ENCODE measurements around the gene ZNF429.
"Not testable (repeated sequence)": the region's sequence is repeated elsewhere in the genome, so short reads cannot be mapped to it uniquely, and the experiment has no call there.

ZNF429 gene

GRCh38 chr19:21588065-21588601, 82.7 kb downstream of the ZNF429 start:
- DNase-seq (ENCODE audit: low read depth in 3 of 3, low spot score in 1 of 3): no peak

- DNase-seq (ENCODE audit: low read depth in 3 of 3, low spot score in 1 of 3): no peak
Observed at GRCh38 chr19:21590867-21591266, 85.5 kb downstream of the ZNF429 start.

DNA sequence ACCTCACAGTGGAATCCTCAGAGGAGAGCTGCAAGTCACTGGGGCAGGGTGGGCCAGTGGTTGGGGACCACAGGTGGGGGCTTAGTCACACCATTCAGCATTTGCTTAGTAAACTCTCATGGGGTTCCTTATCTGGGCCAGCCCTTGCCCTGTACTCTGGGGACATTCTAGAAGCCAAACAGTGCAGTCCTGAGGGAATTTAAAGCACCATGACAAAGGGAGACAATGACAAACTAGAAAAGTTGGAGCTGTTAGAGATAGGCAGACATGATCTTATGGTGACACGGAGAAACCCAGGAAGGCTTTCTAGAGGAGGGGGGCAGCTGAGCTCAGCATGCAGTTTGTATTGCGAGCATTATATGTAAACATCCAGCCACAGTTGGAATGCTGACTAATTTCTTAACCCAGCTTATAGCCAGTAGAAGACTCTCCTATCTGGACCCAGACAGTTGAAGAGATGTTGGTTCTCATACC, 87.6 kb downstream of the ZNF429 start:
- no peak for DNase-seq (ENCODE audit: low read depth in 3 of 3, low spot score in 1 of 3)

DNA sequence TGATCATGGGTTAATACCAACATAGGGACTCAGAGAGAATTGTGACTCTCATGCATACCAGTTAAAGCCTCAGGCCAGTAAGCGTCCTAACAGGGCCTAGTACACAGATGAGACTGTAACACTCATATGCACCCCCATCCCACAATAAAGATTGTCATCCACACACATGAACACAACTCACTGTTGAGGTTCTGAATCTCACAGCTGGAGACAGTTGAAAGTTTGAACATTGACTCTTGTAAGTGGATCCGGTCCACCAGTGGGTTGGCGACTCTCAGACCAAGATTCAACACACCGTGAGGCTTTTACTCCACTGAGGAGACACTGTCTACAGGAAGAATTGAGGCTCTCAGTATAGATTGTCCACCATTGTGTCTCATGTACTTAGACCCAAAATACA, 88.1 kb downstream of the ZNF429 start:
- DNase-seq (ENCODE audit: low read depth in 3 of 3, low spot score in 1 of 3): no peak

DNA sequence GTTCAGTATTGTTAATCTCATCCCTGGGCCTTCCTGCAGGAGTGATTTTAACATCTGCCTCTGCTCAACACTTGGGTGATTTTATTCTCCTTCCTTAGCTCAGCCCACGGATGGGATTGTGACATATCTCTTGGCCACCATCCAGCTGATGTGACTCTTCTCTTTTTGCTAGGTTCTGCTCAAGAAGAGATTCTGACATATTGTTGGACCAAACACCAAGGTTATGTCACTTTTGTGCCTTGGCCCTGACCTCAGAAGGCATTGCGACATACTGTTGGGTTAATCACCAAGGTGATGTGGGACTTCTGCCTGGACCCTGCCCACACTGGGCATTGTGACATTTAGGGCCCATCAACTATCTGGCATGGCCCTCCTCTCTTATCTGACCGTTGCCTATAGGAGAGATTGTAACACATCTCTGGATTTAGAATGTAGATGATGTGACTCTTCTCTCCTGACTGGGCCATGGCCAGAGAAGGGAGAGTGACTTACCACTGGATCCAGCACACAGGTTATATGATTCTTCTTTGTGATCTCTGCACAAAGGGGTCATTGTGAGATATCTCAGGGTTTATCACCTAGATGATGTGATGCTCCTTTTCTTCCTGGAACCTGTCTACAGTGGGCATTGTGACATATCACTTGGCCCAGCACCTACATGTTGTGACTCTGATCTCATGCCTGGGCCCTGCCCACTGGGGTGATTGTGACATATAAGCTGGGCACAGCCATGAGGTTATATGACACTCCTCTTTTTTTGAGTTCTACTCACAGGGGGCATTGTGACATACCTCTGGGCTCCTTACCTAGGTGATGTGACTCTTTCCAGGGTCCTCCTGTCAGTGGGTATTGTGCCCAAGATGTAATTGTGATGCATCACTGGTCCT, 88.8 kb downstream of the ZNF429 start:
- no peak for DNase-seq (ENCODE audit: low read depth in 3 of 3, low spot score in 1 of 3)

DNA sequence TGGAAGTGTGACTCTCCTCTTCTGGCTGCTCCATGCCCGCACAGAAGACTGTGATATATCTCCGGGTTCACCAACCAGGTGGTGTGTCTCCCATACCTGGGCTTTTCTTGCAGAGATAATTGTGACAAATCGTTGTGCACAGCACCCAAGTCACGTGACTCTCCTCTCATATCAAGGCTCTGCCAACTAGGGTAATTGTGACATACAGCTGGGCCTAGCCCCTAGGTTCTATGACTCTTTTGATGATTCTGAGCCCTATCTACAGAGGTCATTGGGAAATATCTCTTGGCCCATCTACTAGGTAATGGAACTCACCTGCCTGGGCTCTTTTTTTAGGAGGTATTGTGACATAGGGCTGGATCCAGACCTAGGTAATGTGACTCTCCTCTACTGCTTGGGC, 89.8 kb downstream of the ZNF429 start:
- no peak for DNase-seq (ENCODE audit: low read depth in 3 of 3, low spot score in 1 of 3)

DNA sequence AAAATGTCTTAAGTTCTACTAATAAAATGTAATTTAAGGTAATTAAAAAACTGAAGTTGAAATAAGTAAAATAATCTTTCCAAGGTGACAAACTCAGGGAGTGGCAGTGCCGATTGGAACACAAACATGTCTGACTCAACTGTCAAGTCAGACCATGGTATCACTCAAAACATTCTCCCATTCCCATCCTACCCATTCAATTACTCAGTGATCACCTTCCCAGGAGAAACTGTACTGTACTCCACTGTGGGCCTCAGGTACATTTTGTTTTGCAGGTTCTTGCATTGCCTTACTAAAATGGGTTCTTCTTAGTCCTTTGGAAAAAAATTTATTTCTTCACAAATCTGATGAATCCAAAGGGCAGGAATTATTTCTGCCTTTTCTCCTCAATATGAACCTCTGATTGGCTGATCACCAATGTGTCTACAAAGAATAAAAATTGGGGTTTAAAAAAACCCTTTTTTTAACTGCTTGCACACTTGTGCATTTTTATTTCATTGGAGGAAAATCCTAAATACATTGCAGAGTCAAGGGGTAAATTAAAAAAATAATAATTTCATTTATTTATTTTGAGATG, 96.8 kb downstream of the ZNF429 start:
- no peak for DNase-seq (ENCODE audit: low read depth in 3 of 3, low spot score in 1 of 3)

- DNase-seq (ENCODE audit: low read depth in 3 of 3, low spot score in 1 of 3): not testable (repeated sequence)
Observed at GRCh38 chr19:21602659-21603430, 97.4 kb downstream of the ZNF429 start.

DNA sequence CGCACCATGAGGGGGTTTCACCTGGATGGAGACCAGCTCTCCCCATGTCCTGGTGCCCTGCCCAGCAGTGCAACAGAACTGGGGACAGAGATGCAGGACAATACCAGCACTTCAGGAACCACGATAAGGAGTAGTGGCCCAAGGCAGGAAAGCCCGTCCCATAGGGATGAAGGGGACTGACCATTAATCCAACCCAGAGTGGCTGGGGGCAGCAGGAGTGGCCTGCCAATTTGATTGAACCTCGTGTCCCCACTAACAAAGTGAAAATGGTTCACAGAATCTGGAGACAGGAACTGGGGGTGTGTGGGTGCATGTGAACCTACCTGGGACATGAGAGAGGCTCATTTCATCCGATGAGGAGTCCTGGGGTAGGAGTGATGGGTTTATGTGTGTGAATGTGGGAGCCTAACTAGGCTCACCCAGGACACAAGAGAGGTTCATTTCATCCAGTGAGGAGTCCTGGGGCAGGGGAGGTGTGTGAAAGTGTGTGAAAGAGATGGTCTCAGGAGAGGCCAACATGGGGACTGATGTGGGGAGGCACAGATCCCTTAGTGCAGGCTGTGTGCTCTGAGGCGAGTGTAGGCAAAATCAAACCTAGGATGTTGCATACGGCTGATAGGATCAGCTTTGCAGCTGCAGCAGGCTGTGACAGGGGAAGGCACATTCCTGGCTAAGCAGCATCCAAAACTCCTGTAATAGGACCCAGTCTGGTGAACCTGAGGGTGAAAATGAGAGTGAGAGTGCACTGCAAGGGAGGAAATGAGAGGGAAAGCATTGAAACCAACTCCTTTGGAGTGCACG, 98.2 kb downstream of the ZNF429 start:
- DNase-seq (ENCODE audit: low read depth in 3 of 3, low spot score in 1 of 3): no peak

GRCh38 chr19:21604351-21604926, 99.0 kb downstream of the ZNF429 start:
- DNase-seq (ENCODE audit: low read depth in 3 of 3, low spot score in 1 of 3): no peak

Data from stimulated activated CD4-positive, alpha-beta T cell treated with anti-CD3 and anti-CD28 coated beads, TNF-alpha, amount 100 ng/mL, for 1 hour (primary cell).